HEK293 (cell line): ENCODE data around the gene ZNF432.
"Not testable (repeated sequence)": the region's sequence is repeated elsewhere in the genome, so short reads cannot be mapped to it uniquely, and the experiment has no call there.

ENCODE experiments used
- CTCF ChIP-seq: fragments of 450-650 bp; formaldehyde crosslinking; IDR thresholded peaks from 2 replicates; pipeline ENCODE4 v1.5.1; 2016; ENCODE audit warnings: missing biosample characterization, missing genetic modification characterization
- ZBTB10 ChIP-seq: fragments of 450-650 bp; formaldehyde crosslinking; IDR thresholded peaks from 2 replicates; pipeline ENCODE4 v1.5.1; 2016; ENCODE audit warnings: missing biosample characterization, missing genetic modification characterization
- ZNF274 ChIP-seq, 2 experiments: fragments of 200-500 bp in 1 of 2; fragments of 450-650 bp in 1 of 2; sonication (Bioruptor generic) in 1 of 2; formaldehyde crosslinking in 1 of 2; IDR thresholded peaks; 2 replicates each; pipeline versions ENCODE4 v1.5.1 to v1.6.1; 2014 to 2016; ENCODE audit warnings: borderline replicate concordance in 1 of 2, inconsistent platforms in 1 of 2, low read length in 1 of 2, missing biosample characterization in 1 of 2, missing genetic modification characterization in 1 of 2
- ZNF302 ChIP-seq: fragments of 450-650 bp; formaldehyde crosslinking; IDR thresholded peaks from 2 replicates; pipeline ENCODE4 v1.5.1; 2016; ENCODE audit warnings: missing biosample characterization, missing genetic modification characterization, low read depth

GRCh38 chr19:52056480-52056879 is 7.8 kb upstream of the ZNF432 start:
- not testable (repeated sequence) for TF ChIP-seq ZBTB10; CTCF (tag by site-specific recombination); ZNF302 (tag by site-specific recombination); ZNF274 (IDR thresholded peaks at IDR 0.05; ENCODE audit: low read length); ZNF274 (tag by site-specific recombination; IDR thresholded peaks at IDR 0.05; ENCODE audit: borderline replicate concordance)
